Astrocyte (in vitro differentiated cells and primary cell): ENCODE results near the gene GSE1. TPM values are rescaled to one million over a fixed set of nuclear protein-coding genes. Genes with fewer than 3 reads are reported as not detected.

Experiments used
- DNase-seq: peaks from one replicate; pipeline ENCODE4 v3.0.0-alpha.2; 2010; ENCODE audit warnings: low read depth
- FAIRE-seq: peaks from 2 replicates; lab custom pipeline; 2011; peaks lifted over from hg19 to GRCh38; lab: Jason Lieb, UNC
- H2AFZ ChIP-seq: 2 replicates; pipeline ENCODE4 v1.6.0; 2012; ENCODE audit warnings: low read depth, low read length, inconsistent platforms
- H3K27ac ChIP-seq: 2 replicates; pipeline ENCODE4 v1.5.1; 2011; ENCODE audit warnings: low read depth, low read length, inconsistent platforms
- H3K27me3 ChIP-seq: 2 replicates; pipeline ENCODE4 v1.6.0; 2011; ENCODE audit warnings: low read length, inconsistent platforms; ENCODE audit not compliant: insufficient read depth
- H3K36me3 ChIP-seq: 2 replicates; pipeline ENCODE4 v1.5.1; 2011; ENCODE audit warnings: low read length, inconsistent platforms; ENCODE audit not compliant: insufficient read depth
- H3K4me1 ChIP-seq: 2 replicates; pipeline ENCODE4 v1.5.1; 2011; ENCODE audit warnings: low read length, inconsistent platforms; ENCODE audit not compliant: insufficient read depth
- H3K4me2 ChIP-seq: 2 replicates; pipeline ENCODE4 v1.6.0; 2012; ENCODE audit warnings: low read length, inconsistent platforms
- H3K4me3 ChIP-seq: 2 replicates; pipeline ENCODE4 v1.5.1; 2011; ENCODE audit warnings: low read depth, mild to moderate bottlenecking, low read length, inconsistent platforms; ENCODE audit not compliant: insufficient read depth
- H3K79me2 ChIP-seq: 2 replicates; pipeline ENCODE4 v1.6.0; 2012; ENCODE audit warnings: mild to moderate bottlenecking, low read length, inconsistent platforms; ENCODE audit not compliant: insufficient read depth
- H3K9ac ChIP-seq: 2 replicates; pipeline ENCODE4 v1.6.0; 2012; ENCODE audit warnings: mild to moderate bottlenecking, low read length, inconsistent platforms
- H3K9me3 ChIP-seq: 2 replicates; pipeline ENCODE4 v1.5.1; 2012; ENCODE audit warnings: low read depth, mild to moderate bottlenecking, low read length, inconsistent platforms; ENCODE audit not compliant: insufficient read depth
- H4K20me1 ChIP-seq: 2 replicates; pipeline ENCODE4 v1.6.0; 2012; ENCODE audit warnings: low read length, inconsistent platforms; ENCODE audit not compliant: insufficient read depth
- H3K27ac Mint-ChIP-seq: one replicate; pipeline ENCODE4 v1.8.0; 2021; ENCODE audit warnings: mild to moderate bottlenecking, mixed read lengths; ENCODE audit not compliant: unreplicated experiment
- H3K27me3 Mint-ChIP-seq: one replicate; pipeline ENCODE4 v1.8.0; 2021; ENCODE audit warnings: low read depth, mixed read lengths; ENCODE audit not compliant: unreplicated experiment
- H3K36me3 Mint-ChIP-seq: one replicate; pipeline ENCODE4 v1.8.0; 2021; ENCODE audit warnings: low read depth, mixed read lengths; ENCODE audit not compliant: unreplicated experiment
- H3K4me1 Mint-ChIP-seq: one replicate; pipeline ENCODE4 v1.8.0; 2021; ENCODE audit warnings: low read depth, mixed read lengths; ENCODE audit not compliant: unreplicated experiment
- H3K4me3 Mint-ChIP-seq: one replicate; pipeline ENCODE4 v1.8.0; 2021; ENCODE audit warnings: mild to moderate bottlenecking, moderate library complexity, mixed read lengths; ENCODE audit not compliant: unreplicated experiment
- H3K9me3 Mint-ChIP-seq: one replicate; pipeline ENCODE4 v1.8.0; 2021; ENCODE audit warnings: mild to moderate bottlenecking, mixed read lengths; ENCODE audit not compliant: unreplicated experiment
- CTCF ChIP-seq: IDR thresholded peaks from 2 replicates; pipeline ENCODE4 v1.5.1; 2011; ENCODE audit warnings: low read depth, mild to moderate bottlenecking, inconsistent platforms, low read length, moderate library complexity; ENCODE audit not compliant: insufficient read depth
- EZH2 ChIP-seq: IDR thresholded peaks from 2 replicates; pipeline ENCODE4 v1.6.1; 2012; ENCODE audit warnings: mild to moderate bottlenecking, low read length, inconsistent platforms; ENCODE audit not compliant: insufficient read depth
- total RNA-seq: library from RNA; stranded (reverse); gene quantifications from 2 replicates; pipeline ENCODE4 v1.2.1, GENCODE V29; 2021

Gene GSE1
- total RNA-seq, 1 donor from 2014 or later = 35.0 TPM

GRCh38 chr16:85600530-85601271, 12.4 kb upstream of the GSE1 start:
- FAIRE-seq (no peak), DNase-seq (no peak)
- no peak overlapping the region for H3K9ac ChIP-seq
- H3K27me3 ChIP-seq = peaks cover 5% of the 10 kb centered on the region
- H3K4me1 ChIP-seq = peaks cover 14% of the 10 kb centered on the region
- H4K20me1 ChIP-seq = peaks cover 86% of the 10 kb centered on the region
- no peaks in the 10 kb centered on the region for H3K9me3 ChIP-seq
- H3K79me2 ChIP-seq = peaks cover 7% of the 10 kb centered on the region
- no peak overlapping the region for H3K4me2 ChIP-seq
- Mint-ChIP-seq H3K36me3 (peaks cover 3% of the 10 kb centered on the region), H3K27me3 (peaks cover 34% of the 10 kb centered on the region), H3K27ac (no peak overlapping the region), H3K9me3 (no peaks in the 10 kb centered on the region), H3K4me1 (peaks cover 6% of the 10 kb centered on the region), H3K4me3 (no peak overlapping the region)
- no peak overlapping the region for H2AFZ ChIP-seq
- TF ChIP-seq CTCF = no peak
- TF ChIP-seq EZH2 = no peak
- no peak overlapping the region for H3K4me3 ChIP-seq
- no peak overlapping the region for H3K27ac ChIP-seq
- H3K36me3 ChIP-seq = no peaks in the 10 kb centered on the region

GRCh38 chr16:85601272-85601639, 11.9 kb upstream of the GSE1 start:
- H4K20me1 ChIP-seq = peaks cover 86% of the 10 kb centered on the region
- DNase-seq = no peak
- Mint-ChIP-seq H3K9me3 (no peaks in the 10 kb centered on the region), H3K4me3 (no peak overlapping the region), H3K36me3 (peaks cover 3% of the 10 kb centered on the region), H3K4me1 (peaks cover 6% of the 10 kb centered on the region), H3K27me3 (peaks cover 36% of the 10 kb centered on the region), H3K27ac (no peak overlapping the region)
- FAIRE-seq = no peak
- no peak overlapping the region for H3K27ac ChIP-seq
- TF ChIP-seq EZH2 (no peak), CTCF (no peak)
- no peak overlapping the region for H2AFZ ChIP-seq
- peaks cover 9% of the 10 kb centered on the region for H3K79me2 ChIP-seq
- H3K27me3 ChIP-seq = peaks cover 5% of the 10 kb centered on the region
- no peaks in the 10 kb centered on the region for H3K9me3 ChIP-seq
- no peak overlapping the region for H3K4me2 ChIP-seq
- peaks cover 14% of the 10 kb centered on the region for H3K4me1 ChIP-seq
- H3K36me3 ChIP-seq = no peaks in the 10 kb centered on the region
- no peak overlapping the region for H3K4me3 ChIP-seq
- H3K9ac ChIP-seq = no peak overlapping the region

DNA sequence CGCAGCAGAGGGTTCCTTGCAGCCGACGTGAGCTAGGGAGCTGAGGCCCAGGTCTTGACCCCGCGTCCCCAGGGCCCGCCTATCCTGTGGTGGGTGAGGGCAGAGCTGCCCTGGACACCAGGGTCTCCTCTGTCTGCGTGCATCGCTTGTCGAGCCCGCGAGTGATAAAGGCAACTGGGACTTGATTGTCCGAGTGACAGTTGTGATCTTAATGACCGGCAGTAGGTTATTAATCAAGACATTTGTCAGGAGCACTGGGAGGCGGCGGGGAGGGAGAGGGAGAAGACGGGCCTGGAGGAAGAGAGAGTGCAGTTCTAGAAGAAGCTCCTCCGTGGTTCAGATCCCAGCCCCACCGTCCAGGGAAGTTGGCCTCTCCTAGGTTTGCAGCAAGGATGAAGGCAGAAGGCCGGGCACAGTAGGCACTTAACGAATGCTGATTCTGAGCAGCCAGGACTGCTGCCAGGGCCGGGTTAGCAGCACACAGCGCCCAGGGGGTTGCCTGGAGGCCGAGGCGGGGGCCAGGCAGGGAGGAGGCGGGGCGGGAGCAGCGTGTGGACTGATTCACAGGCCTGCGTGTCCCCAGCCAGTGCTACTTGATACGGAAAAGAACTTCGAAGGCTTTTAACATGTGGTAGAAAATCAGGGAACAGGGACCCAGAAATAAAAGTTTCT, 11.3 kb upstream of the GSE1 start:
- peaks cover 9% of the 10 kb centered on the region for H3K79me2 ChIP-seq
- no peak overlapping the region for H3K4me3 Mint-ChIP-seq
- peaks cover 9% of the 10 kb centered on the region for H3K4me1 Mint-ChIP-seq
- no peaks in the 10 kb centered on the region for H3K9me3 ChIP-seq
- no peak overlapping the region for H3K9ac ChIP-seq
- no peak overlapping the region for H3K27ac Mint-ChIP-seq
- H4K20me1 ChIP-seq = peaks cover 91% of the 10 kb centered on the region
- H2AFZ ChIP-seq = no peak overlapping the region
- TF ChIP-seq EZH2 = no peak
- TF ChIP-seq CTCF = no peak
- H3K4me3 ChIP-seq = no peak overlapping the region
- H3K9me3 Mint-ChIP-seq = no peaks in the 10 kb centered on the region
- no peak overlapping the region for H3K27ac ChIP-seq
- peaks cover 14% of the 10 kb centered on the region for H3K4me1 ChIP-seq
- no peaks in the 10 kb centered on the region for H3K36me3 ChIP-seq
- H3K36me3 Mint-ChIP-seq = peaks cover 3% of the 10 kb centered on the region
- DNase-seq = no peak
- peaks cover 36% of the 10 kb centered on the region for H3K27me3 Mint-ChIP-seq
- FAIRE-seq = no peak
- H3K27me3 ChIP-seq = peaks cover 5% of the 10 kb centered on the region
- H3K4me2 ChIP-seq = no peak overlapping the region
